GM12892 (cell line): ENCODE data around the gene GPR39.

Experiments
- POLR2A ChIP-seq: IDR thresholded peaks from 2 replicates; pipeline ENCODE4 v1.6.1; 2011; ENCODE audit warnings: low read depth, low read length, control low read depth
- POLR2AphosphoS5 ChIP-seq: IDR thresholded peaks from 2 replicates; pipeline ENCODE4 v1.6.1; 2011; ENCODE audit warnings: low read depth, low read length, control low read depth

- TF ChIP-seq POLR2A (no peak), POLR2AphosphoS5 (no peak)
These were observed 71.9 kb downstream of the GPR39 start for GRCh38 chr2:132488491-132488890.
